ENCODE results near the gene BRSK1.

BRSK1 gene

DNA sequence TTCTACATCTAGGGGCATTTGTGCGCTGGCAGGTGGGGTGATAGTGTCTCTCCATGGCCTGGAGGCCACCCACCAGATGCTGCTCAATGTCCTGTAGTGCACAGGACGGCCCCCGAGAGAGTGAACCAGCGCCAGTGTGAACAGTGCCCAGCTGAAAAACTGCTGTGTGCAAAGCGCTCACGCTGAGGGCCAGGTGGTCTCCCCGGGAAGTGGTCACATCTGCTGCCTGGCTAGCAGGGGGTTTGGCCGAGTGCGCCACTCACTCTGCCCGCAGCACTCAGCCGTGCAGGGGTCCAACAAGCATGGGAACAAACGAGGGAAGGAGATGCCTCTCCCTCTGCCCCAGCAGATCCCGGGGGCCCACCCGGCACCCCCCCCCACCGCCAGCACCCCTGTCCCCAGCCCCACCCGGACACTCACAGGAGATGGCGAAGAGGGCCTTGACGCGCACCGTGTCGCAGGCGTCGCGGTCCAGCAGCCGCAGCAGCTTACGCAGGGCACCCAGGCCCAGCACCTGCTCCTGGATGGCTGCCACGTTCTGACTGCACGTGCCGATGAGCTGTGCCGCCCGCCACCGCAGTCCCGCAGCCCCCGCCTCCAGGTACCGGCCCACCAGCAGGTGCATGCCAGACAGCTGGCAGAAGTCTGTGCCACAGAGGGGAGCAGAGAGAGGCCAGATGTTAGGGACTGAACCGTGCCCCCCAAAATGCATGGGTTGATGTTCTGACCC is 9.7 kb upstream of the BRSK1 start:
- no peak for DNase-seq (ENCODE audit: extremely low read depth in 1 of 2, low read depth in 1 of 2)

DNA sequence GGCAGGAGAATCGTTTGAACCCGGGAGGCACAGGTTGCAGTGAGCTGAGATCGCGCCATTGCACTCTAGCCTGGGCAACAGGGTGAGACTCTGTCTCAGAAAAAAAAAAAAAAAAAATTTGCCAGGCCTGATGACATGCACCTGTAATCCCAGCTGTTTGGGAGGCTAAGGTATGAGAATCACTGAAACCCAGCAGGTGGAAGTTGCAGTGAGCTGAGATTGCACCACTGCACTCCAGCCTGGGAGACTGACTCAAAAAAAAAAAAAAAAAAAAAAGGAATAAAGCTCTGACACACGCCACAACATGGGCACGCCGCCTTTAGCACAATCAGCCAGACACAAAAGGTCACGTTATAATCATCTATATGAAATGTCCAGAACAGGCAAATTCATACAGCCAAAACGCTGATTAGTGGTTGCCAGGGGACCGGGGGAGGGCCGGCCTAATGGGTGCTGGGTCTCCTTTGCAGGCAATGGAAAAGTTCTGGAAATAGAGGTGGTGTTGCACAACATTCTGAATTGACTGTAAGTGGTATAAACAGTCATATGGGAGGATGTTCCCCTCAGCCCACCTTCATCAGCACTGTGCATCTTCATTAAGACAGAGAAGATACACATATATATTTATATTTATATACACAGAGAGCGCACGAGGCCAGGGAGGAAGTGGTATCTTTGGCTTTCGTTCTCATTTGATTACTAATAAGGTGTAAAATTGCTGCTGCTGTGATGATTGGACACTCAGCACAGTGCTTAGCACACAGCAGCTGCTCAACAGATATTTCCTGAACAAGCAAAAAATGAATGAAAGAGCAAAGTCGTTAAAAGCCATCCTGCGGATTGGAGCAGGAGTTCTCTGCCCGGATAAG is 7.7 kb upstream of the BRSK1 start:
- DNase-seq (ENCODE audit: extremely low read depth in 1 of 2, low read depth in 1 of 2), result no peak

DNA sequence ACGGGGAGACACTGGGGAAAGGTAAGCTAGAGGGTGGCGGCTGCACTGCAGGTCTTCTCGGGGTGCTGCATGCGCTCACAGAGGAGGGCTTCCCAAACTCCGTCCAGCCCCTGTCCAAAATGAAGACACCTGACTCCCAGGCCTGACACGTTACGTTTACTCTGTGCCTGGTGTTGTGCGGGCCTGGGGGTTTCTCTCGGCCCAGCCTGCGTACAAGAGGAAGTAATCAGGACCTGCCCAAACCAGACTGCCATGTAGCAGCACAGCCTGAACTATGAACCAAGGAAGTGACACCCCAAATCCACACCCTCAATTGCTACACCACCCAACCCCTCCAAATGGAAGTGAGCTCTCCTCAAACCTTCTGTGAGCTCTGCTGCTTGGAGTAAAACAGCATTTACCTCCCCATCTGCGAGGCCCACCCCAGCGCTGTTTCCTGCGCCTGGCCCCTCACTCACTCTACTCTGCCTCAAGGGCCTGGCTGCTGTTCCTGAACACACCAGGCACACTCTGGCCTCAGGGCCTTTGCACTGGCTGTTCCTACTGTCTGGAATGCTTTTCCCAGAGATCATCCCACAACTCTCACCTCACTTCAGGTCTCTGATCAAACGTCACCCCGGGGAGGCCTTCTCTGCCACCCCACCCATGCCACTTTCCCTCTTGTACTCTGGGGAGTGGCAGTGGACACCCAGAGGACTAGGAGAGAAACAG is 6.9 kb upstream of the BRSK1 start:
- no peak for DNase-seq (ENCODE audit: extremely low read depth in 1 of 2, low read depth in 1 of 2)

DNA sequence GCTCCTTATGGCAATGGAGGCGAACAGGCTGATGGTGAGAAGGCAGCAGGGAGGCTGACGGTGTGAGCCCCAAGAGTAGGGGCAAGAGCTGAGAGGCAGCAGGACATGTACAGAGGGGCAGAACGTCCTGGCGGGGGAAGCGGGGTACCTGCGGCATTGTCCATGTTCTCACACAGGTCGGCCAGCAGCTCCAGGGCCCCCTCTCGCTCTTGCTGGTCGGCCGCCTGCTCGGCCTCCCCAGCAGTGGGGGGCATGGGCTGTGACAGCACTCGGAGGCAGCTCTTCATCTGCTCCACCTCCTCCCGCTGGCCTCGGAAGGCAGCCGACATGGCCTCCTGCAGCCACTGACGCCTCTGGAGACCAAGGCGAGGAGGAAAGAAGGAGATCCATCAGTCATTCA is 6.3 kb upstream of the BRSK1 start:
- no peak for DNase-seq (ENCODE audit: extremely low read depth in 1 of 2, low read depth in 1 of 2)

DNA sequence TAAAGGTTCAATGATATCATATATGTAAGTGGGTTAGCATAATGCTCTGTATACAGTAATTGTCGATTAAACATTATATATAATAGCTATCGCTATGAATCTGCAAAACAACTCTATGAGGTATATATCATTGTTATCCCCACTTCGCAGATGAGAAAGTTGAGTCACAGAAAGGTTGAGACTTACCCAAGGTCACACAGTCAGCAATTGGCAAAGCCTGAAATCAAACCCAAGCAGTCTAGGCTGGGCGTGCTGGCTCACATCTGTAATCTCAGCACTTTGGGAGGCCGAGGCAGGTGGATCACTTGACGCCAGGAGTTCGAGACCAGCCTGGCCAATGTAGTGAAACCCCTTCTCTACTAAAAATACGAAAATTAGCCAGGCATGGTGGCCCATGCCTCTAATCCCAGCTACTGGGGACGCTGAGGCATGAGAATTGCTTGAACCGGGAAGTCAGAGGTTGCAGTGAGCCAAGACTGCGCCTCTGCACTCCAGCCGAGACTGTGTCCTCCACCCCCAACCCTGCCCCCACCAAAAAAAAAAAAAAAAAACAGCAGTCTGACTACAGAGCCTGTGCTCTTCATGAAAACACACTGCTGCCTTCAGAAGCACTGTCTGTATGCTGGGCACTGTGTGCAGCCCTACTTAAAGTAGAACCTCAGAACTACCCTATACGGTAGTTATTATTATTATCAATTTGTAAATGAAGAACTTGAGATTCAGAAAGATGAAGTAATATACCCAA is 5.2 kb upstream of the BRSK1 start:
- DNase-seq (ENCODE audit: extremely low read depth in 1 of 2, low read depth in 1 of 2), result no peak

DNA sequence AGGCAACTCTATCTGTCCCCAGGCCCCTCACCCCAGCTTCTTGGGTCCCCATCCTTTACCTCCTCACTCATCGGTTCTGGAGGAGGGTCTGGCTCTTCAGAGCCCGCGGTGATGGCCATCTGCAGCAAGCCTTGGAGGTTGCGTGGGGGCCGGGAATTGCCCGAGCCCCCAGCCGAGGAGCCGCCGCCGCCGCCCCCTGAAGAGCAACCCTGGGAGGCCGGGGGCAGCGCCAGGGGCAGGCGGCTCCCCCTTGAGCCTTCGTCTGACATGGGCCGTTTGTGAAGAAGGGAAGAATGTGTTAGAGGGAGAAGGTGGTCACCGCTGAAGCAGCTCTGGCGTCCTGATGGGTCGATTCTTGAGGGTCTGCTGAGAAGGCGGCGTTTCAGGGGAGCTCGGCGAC is 4.5 kb upstream of the BRSK1 start:
- DNase-seq (ENCODE audit: extremely low read depth in 1 of 2, low read depth in 1 of 2), result no peak

DNA sequence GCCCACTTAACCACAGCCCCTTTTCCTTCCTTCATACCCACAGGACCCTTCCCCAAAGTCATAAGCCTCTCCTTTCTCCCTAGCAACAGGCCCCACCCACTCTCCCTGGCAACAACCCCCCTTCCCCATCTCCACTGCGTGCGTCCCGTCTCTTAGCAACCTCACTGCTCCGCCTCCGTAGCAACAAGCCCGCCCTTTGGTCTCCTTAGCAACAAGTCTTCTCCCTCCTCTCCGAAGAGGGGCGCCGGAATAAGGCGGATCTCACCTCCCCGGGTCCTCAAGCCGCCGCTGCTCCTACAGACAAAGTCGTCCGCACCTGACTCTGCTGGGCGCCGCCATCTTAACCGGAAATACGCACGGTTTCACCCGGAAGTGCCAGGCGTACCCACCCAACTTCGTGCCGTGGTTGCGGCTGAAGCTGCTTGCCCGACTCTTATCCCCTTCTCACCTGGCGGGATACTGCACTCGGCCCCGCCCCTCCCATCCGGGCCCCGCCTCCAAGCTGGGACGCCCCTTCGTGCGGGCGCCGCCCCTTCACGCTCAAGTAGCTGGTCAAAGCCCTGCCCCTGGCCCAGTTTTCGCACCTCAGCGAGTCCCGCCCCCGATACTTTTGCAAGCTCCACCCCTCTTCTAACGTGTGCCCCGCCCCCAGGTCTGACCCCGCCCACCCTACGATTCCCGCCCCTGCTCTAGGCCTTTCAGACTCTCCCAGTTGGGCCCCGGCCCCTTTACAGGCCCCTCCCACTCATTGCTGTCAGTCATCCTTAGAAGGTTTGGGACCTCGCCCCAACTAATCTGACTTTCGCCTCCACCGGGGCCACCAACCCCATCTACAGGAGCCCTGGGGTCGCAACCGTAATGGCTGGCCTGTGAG is 3.8 kb upstream of the BRSK1 start, which contains the start of gene HSPBP1:
TSS of gene HSPBP1 (minus strand) at position 341 of the 874 bp plus-strand sequence. CDS start 502 bp downstream, outside the sequence.
- DNase-seq (ENCODE audit: extremely low read depth in 1 of 2, low read depth in 1 of 2), result peak; percentile 95 to 97

DNA sequence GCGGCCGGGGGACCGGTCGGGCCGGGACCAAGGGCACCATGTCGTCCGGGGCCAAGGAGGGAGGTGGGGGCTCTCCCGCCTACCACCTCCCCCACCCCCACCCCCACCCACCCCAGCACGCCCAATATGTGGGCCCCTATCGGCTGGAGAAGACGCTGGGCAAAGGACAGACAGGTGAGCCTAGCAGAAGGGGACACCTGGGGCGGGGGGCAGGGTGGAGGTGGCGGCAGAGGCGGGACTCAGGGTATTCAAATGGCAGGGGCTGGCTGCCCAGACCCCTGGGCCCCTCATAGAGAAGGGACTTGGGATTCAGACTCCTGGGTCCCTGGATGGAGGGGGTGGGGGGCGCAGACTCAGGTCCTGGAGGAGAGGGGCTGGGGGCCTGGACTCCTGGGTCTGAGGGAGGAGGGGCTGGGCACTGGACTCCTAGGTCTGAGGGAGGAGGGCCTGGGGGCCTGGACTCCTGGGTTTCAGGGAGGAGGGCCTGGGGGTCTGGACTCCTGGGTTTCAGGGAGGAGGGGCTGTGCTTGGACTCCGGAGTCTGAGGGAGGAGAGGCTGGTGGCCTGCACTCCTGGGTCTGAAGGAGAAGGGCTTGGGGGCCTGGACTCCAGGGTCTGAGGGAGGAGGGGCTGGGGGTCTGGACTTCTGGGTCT is 735 bp downstream of the BRSK1 start:
- no peak for DNase-seq (ENCODE audit: extremely low read depth in 1 of 2, low read depth in 1 of 2)

DNA sequence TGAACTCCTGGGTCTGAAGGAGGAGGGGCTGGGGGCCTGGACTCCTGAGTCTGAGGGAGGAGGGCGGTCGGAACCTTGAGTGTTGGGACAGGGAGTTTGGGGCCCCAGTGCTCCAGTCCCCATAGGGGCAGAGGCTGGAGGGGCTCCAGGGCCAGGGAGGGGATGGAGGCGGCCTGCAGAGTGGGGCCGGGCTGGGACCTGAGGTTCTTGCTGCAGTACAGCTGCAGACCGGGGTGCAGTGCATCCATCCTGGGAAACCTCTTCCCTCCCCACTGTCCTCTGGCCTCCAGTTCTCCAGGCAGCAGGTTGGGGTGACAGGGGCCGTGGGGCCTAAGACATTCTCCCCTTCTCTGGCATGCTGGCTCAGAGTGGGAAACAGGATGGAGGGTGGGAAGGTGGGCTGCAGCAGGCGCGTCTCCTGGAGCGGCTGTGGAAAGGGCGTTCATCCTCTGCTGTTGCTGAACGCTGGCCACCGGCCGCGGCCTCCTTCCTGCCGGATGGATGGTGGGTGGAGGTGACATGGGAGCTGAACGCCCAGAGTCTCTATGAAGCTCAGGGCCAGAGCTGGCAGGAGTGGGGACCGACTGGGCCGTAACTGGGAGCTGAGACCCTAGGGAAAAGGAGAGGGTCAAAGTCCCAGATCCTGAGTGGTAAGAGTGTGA is 1.6 kb downstream of the BRSK1 start:
- no peak for DNase-seq (ENCODE audit: extremely low read depth in 1 of 2, low read depth in 1 of 2)

DNA sequence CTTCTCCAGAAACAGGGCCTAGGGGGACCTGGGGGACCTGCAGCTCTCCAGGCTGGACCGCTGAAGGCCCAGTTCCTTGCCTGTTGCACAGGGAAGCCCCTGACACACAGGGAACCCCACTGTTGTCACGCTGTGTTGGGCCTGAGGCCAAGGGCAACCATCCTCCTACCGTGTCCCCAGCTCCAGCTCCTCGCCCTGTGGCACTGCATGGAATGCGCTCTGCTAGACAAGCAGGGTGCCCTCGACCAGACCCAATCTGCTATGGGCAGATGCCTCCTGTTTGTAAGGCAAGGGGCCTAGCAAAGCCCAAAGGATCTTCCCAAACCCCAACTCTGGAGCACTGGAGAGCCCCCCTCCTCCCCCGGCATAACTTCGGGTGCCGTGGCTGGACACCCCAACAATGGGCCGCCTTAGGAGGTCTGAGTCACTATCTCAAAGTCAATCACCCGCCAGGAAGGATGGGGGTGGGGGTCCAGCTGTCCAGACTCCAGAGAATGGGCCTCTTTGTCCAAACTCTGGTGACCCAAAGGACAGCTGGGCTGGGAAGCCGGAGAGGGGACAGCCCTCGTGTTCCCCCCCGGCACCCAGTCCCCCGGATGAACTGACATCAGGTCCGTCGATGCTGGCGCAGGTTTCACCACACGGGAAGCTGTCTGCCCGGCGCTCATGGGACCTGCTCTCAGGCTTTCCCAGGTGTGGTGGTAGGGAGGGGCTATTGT is 3.7 kb downstream of the BRSK1 start:
- DNase-seq (ENCODE audit: extremely low read depth in 1 of 2, low read depth in 1 of 2), result no peak

DNA sequence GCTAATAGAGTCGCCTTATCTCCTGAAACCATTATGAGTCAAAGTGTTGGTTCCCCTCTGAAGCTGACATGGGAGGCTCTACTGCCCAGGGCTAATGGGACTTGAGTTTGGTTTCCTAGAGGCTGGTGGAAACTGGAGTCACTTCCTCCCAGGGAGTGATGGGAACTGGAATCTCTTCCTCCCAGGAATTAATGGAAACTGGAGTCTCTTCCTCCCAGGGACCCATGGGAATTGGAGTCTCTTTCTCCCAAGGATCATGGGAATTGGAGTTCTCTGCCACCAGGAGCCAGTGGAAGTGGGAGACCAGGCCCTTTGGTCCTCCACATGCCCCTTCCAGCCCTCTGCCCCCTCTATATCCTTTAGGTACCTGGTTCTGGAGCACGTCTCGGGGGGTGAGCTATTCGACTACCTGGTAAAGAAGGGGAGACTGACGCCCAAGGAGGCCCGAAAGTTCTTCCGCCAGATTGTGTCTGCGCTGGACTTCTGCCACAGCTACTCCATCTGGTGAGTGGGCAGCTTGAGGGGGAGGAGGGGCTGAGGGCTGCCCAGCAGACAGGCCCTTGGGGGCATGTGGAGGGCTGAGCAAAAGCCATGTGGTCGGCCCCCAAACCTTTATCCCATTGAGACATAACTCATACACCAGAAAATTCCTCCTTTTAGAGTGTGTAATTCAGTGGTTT is 5.5 kb downstream of the BRSK1 start:
- no peak for DNase-seq (ENCODE audit: extremely low read depth in 1 of 2, low read depth in 1 of 2)

DNA sequence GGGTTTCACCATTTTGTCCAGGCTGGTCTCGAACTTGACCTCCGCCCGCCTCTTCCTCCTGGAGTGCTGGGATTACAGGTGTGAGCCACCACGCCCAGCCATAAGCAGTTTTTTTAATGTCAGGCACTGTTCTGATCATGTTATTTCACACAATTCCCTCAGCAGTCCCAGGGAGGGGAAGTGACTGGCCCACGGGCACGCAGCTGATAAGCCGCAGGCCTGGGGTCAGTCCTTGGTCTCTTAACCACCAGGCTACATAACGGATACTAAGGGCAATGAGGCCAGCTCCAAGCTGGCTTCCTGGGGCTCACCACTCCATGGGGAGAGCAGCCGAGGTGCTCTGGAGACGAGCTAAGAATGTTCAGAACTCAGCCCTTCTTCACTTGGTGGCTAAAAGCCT is 13.5 kb downstream of the BRSK1 start:
- no peak for DNase-seq (ENCODE audit: extremely low read depth in 1 of 2, low read depth in 1 of 2)

DNA sequence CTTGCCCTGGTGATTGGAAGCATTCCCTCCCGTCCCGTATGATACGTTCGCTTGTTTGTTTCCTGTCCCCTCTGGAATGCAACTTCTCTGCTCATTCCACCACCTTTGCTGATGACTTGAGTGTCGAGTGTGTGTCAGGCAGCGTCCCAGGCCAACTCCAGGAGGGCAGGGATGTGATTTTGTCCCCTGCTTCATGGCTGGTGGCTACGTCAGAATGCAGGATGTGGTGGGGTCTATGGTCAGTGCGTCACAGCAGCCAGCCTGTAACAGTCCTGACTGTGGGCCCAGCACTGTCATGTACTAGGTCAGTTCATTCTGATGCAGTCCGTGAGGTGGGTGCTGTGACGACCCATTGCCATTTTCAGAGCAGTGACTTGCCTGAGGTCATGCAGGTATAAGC is 16.2 kb downstream of the BRSK1 start:
- DNase-seq (ENCODE audit: extremely low read depth in 1 of 2, low read depth in 1 of 2), result no peak

DNA sequence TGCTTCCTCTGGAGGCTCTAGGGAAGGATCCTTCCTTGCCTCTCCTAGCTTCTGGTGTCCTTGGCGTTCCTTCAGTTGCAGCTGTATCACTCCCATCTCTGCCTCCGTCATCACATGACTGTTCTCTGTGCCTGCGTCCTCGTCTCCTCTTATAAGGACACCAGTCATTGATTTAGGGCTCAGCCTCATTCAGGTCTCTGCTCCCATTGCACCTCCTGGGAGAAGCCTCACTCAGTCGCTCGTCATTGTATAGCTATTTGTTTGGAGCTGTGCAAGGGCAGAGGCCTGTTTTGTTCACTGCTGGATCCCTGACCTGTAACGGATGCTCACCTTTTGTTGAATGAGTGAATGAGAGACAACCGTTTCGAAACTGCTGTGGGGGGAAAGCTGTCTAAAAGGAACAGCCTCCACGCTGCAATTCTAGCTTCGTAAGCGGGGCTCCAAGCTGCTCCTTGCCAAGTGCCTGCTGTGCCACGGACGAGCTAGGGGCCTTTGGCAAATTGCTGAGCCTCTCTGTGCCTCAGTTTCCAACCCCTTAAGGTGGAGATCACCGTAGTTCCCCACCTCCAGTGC is 17.2 kb downstream of the BRSK1 start:
- DNase-seq (ENCODE audit: extremely low read depth in 1 of 2, low read depth in 1 of 2), result no peak

DNA sequence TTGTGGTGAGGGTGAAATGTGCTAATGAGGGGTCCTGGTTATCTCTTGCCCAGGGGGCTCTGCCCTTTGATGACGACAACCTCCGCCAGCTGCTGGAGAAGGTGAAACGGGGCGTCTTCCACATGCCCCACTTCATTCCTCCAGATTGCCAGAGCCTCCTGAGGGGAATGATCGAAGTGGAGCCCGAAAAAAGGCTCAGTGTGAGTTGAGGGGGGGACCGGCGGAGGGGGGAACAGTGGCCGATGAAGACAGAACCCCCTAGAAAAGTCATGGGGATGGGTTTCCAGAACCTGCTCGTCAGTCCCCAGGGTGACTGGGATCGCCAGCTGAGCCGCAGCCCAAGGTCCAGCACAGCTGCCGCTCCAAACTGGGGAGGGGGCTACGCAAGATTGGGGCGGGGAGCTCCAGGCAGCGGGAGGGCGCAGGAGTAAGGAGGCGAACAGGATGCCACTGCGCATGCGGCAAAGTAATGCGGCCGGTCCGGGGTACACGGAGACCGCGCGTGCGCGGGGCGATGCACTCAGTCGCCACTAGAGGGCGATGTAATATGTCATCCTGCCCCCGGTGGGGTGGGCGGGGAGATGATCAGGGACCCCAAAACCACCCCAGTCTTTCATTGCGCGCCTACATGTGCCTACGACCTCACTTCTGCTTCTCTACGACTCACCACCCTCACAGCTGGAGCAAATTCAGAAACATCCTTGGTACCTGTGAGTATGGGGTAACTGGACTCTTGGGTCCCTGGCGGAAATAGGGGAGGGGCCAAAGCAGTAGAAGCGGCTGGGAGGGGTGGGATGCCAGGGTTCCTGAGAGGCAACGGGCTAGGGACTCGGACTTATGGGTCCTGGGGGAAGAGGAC is 17.9 kb downstream of the BRSK1 start:
- peak; percentile 84 to 90 for DNase-seq (ENCODE audit: extremely low read depth in 1 of 2, low read depth in 1 of 2)

DNA sequence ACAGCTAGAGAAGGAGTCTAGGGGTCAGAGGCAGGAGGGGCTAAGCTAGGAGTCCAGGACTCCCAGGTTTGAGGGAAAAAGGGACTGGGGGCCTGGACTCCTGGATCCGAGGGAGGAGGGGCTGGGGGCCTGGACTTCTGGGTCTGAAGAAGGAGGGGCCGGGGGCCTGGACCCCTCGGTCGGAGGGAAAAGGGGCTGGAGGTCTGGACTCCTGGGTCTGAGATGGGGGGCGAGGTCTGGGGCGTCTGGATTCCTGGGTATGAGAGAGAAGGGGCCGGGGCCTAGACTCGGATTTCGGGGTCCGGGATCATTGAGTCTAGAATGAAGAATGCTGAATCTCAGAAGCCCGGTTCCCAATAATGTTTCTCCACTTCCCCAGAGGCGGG is 18.5 kb downstream of the BRSK1 start:
- DNase-seq (ENCODE audit: extremely low read depth in 1 of 2, low read depth in 1 of 2), result no peak
